HepG2 (cell line): ENCODE measurements around the gene DMTF1.

Experiments used
- EZH2 ChIP-seq: conservative IDR thresholded peaks from 2 replicates; pipeline ENCODE4 v1.6.1; 2012; ENCODE audit warnings: mild to moderate bottlenecking, low read depth, low read length, moderate library complexity
- ZFP37 ChIP-seq: sonication (generic); formaldehyde crosslinking; IDR thresholded peaks from 2 replicates; pipeline ENCODE4 v1.4.0; 2020; ENCODE audit warnings: missing genetic modification reagents, borderline replicate concordance
- TF ChIP-seq, protein P1 (sequence below): sonication (generic); formaldehyde crosslinking; IDR thresholded peaks from 2 replicates; pipeline ENCODE4 v1.4.0; 2020; ENCODE audit warnings: missing genetic modification reagents
- TF ChIP-seq, protein P2 (sequence below): IDR thresholded peaks from 2 replicates; pipeline ENCODE4 v1.6.1; 2016
- TF ChIP-seq, protein P3 (sequence below): sonication (generic); formaldehyde crosslinking; IDR thresholded peaks from 2 replicates; pipeline ENCODE4 v1.5.0; 2020; ENCODE audit warnings: mild to moderate bottlenecking, missing genetic modification reagents, moderate library complexity
- TF ChIP-seq, protein P4 (sequence below), 2 experiments: sonication (generic) in 1 of 2; formaldehyde crosslinking in 1 of 2; IDR thresholded peaks; 2 replicates each; pipeline versions ENCODE4 v1.4.0 to v1.6.1; 2016 to 2020; ENCODE audit warnings: borderline replicate concordance in 1 of 2, low read depth in 1 of 2, mild to moderate bottlenecking in 1 of 2, missing genetic modification reagents in 1 of 2

DNA sequence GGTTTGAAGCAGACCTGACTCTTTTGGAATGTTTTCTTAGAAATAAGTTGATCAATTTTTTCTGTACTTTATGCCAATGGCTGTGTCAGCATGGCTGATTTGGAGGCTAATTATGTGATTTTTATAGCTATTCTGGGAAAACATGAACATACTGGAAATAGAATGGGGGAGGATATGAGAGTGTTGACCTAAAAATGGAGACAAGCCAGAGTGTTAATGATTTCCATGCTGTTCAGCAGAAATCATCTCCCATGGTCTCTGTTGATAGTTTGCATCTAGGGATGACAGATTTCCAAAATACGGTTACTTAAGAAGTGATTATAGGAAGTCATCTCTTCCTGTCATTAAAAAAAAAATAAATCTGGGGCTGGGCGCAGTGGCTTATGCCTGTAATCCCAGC, 32.7 kb upstream of the DMTF1 start:
- TF ChIP-seq ZFP37 (CRISPR knock-in tag) (no peak), EZH2 (no peak)
- TF ChIP-seq, protein P1, sequence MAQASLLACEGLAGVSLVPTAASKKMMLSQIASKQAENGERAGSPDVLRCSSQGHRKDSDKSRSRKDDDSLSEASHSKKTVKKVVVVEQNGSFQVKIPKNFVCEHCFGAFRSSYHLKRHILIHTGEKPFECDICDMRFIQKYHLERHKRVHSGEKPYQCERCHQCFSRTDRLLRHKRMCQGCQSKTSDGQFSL (CRISPR knock-in tag): no peak
- TF ChIP-seq, protein P2, sequence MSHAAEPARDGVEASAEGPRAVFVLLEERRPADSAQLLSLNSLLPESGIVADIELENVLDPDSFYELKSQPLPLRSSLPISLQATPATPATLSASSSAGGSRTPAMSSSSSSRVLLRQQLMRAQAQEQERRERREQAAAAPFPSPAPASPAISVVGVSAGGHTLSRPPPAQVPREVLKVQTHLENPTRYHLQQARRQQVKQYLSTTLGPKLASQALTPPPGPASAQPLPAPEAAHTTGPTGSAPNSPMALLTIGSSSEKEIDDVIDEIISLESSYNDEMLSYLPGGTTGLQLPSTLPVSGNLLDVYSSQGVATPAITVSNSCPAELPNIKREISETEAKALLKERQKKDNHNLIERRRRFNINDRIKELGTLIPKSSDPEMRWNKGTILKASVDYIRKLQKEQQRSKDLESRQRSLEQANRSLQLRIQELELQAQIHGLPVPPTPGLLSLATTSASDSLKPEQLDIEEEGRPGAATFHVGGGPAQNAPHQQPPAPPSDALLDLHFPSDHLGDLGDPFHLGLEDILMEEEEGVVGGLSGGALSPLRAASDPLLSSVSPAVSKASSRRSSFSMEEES (CRISPR knock-in tag): no peak
- TF ChIP-seq, protein P3, sequence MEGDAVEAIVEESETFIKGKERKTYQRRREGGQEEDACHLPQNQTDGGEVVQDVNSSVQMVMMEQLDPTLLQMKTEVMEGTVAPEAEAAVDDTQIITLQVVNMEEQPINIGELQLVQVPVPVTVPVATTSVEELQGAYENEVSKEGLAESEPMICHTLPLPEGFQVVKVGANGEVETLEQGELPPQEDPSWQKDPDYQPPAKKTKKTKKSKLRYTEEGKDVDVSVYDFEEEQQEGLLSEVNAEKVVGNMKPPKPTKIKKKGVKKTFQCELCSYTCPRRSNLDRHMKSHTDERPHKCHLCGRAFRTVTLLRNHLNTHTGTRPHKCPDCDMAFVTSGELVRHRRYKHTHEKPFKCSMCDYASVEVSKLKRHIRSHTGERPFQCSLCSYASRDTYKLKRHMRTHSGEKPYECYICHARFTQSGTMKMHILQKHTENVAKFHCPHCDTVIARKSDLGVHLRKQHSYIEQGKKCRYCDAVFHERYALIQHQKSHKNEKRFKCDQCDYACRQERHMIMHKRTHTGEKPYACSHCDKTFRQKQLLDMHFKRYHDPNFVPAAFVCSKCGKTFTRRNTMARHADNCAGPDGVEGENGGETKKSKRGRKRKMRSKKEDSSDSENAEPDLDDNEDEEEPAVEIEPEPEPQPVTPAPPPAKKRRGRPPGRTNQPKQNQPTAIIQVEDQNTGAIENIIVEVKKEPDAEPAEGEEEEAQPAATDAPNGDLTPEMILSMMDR: no peak
- TF ChIP-seq, protein P4, sequence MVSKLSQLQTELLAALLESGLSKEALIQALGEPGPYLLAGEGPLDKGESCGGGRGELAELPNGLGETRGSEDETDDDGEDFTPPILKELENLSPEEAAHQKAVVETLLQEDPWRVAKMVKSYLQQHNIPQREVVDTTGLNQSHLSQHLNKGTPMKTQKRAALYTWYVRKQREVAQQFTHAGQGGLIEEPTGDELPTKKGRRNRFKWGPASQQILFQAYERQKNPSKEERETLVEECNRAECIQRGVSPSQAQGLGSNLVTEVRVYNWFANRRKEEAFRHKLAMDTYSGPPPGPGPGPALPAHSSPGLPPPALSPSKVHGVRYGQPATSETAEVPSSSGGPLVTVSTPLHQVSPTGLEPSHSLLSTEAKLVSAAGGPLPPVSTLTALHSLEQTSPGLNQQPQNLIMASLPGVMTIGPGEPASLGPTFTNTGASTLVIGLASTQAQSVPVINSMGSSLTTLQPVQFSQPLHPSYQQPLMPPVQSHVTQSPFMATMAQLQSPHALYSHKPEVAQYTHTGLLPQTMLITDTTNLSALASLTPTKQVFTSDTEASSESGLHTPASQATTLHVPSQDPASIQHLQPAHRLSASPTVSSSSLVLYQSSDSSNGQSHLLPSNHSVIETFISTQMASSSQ (IDR thresholded peaks at IDR 0.05; ENCODE audit: low read depth): no peak
- TF ChIP-seq, protein P4 (CRISPR knock-in tag; IDR thresholded peaks at IDR 0.05; ENCODE audit: borderline replicate concordance): no peak
